Ovary (tissue), 3 donors: Measurements from ENCODE around the gene PLOD1.

Experiments
- CTCF ChIP-seq, 3 donors: fragments of 450-650 bp in 2 of 3; fragments of 200-600 bp in 1 of 3; IDR thresholded peaks; one replicate each; pipeline versions ENCODE4 v1.5.1 to v1.8.0; 2016 to 2022; ENCODE audit warnings: antibody characterized with exemption in 3 of 3, mild to moderate bottlenecking in 1 of 3
- EP300 ChIP-seq: sonication (generic); formaldehyde crosslinking; IDR thresholded peaks from one replicate; pipeline ENCODE4 v1.6.1; 2017; ENCODE audit warnings: antibody characterized with exemption
- POLR2A ChIP-seq: fragments of 450-650 bp; IDR thresholded peaks from one replicate; pipeline ENCODE4 v1.6.1; 2017; ENCODE audit warnings: antibody characterized with exemption, mild to moderate bottlenecking, moderate library complexity
- donor health status: DM: no; HTN: no; CAD: no.

- no peak for TF ChIP-seq POLR2A
- TF ChIP-seq CTCF (IDR thresholded peaks at IDR 0.05), result no peak
- no peak for TF ChIP-seq EP300
These were observed 31.3 kb upstream of the PLOD1 start for GRCh38 chr1:11903210-11903609.
